HG03064 (cell line): Measurements from ENCODE around the gene NIF3L1.

ENCODE experiments used
- ATAC-seq: cut with Tn5 transposase; IDR thresholded peaks from one replicate; pipeline ENCODE4 v1.9.1; 2021; ENCODE audit warnings: low read depth; ENCODE audit not compliant: unreplicated experiment

NIF3L1 gene, protein sequence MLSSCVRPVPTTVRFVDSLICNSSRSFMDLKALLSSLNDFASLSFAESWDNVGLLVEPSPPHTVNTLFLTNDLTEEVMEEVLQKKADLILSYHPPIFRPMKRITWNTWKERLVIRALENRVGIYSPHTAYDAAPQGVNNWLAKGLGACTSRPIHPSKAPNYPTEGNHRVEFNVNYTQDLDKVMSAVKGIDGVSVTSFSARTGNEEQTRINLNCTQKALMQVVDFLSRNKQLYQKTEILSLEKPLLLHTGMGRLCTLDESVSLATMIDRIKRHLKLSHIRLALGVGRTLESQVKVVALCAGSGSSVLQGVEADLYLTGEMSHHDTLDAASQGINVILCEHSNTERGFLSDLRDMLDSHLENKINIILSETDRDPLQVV

GRCh38 chr2:200888704-200889625, at the start of gene NIF3L1, which contains the start of gene PPIL3:
Gene NIF3L1 (plus strand): TSS chr2:200889371. CDS start chr2:200891944, 2,573 bp downstream.
Gene PPIL3 (minus strand): TSS chr2:200889077. CDS start chr2:200887615, 1,462 bp downstream.
- peak; percentile 91 for ATAC-seq

- ATAC-seq, result no peak
Observed at GRCh38 chr2:200839513-200839912, 49.7 kb upstream of the NIF3L1 start.

DNA sequence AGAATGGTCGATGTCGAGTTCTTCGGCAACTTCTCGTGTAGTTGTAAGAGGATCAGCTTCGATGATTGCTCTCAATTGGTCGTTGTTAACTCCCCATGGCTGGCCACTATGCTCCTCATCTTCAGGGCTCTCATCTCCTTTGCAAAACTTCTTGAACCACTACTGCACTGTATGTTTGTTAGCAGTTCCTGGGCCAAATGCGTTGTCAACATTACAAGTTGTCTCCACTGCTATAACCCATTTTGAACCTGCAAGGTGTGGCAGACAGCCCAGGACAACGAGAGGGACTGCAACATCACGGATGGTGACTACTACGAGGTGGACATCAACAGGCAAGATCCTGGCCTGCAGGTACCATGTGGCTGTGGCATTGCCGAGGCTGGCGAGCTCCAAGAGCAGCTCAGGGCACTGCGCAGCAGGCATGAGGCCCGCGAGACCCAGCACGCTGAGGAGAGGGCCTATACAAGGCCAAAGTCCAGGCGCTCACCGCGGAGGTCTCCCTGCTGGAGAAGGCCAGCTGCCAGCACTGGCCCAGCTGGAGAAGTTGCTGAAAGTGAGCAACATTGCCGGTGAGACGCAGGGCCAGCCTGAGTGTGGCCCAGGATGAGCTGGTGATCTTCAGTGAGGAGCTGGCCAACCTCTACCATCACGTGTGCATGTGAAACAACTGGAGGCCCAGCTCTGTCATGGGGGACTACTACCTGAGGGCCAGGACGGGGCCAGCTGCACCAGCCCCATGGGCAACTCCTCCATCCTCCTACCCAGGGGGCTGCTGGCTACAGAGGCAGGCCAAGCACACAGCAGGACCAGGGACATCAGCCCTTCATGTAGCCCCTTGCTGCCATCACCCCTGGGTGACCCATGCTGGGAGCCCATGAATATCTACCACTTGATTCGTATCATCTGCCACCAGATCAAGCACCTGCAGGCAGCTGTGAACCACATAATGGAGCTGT, 44.9 kb upstream of the NIF3L1 start:
- no peak for ATAC-seq

DNA sequence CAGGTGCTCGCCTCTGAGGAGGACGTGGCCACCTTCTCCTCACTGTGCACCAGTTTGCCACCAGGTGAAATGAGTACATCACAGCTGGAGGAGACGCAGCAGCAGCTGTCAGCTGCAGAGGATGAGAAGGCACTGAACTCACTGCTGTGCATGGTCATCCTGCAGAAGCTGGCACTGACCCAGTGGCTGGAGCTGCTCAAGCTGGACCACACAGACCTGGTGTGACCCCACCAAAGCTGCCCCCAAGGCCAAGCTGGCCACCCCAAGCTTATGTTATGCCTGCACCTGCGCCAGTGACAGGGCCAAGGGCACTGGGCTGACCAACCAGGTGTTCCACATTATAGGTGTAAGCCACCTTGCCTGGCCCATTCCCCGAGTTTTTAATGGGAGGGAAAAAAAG, 44.0 kb upstream of the NIF3L1 start:
- ATAC-seq, result no peak

DNA sequence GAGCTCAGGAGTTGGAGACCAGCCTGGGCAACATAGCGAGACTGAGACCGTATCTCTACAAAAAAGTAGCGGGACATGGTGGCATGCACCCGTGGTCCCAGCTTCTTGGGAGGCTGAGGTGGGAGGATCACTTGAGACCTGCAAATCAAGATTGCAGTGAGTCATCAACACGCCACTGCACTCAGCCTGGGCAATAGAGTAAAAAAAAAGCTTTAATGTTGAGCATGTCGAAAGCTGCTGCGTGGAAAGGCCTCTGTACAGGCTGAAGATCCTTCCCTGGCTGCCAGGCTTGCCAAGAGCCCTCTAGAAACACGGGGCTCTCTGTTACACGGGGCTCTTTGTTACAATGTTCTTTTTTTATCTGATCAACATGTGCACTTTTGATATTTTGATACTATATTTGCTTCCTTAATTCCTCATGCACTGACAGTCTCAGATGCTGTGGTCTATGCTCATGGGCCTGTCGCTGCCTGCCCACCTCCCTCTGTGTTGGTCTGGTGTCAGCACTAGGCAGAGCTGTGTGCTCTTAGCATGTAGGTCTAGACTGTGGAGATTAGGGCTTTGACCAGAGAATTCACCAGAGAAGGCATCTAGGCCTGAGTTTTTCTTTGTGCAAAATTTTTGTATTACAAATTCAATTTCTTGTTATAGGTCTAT, 43.4 kb upstream of the NIF3L1 start:
- no peak for ATAC-seq

- no peak for ATAC-seq
Observed at GRCh38 chr2:200847269-200847668, 41.9 kb upstream of the NIF3L1 start.

- no peak for ATAC-seq
Observed at GRCh38 chr2:200847939-200848338, 41.2 kb upstream of the NIF3L1 start.

DNA sequence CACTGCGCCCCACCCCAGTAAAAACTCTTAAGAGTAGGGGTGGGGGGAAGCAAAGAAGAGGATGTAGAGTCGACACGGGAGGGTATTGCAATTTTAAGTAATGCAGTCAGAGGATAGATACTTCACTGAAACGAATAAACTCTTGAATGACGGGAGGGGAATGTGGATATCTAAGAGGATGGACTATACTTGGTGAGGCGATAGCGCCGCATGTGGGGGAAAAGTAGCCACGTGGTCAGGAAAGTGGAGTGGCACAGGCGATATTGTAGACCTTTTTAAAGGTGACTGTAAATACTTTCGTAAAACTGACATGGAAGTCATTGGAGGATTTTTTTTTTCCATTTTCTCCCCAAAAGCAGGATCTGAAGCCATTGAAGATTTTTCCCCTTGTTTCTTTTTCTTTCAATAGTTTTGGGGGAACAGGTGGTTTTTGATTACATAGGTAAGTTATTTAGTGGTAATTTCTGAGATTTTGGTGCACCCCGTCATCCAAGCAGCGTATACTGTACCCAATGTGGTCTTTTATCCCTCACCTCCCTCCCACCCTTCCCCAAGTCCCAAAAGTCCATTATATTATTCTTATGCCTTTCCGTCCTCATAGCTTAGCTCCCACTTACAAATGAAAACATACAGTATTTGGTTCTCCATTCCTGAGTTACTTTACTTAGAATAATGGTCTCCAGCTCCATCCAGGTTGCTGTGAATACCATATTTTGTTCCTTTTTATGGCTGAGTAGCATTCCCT, 38.5 kb upstream of the NIF3L1 start:
- ATAC-seq, result no peak

- ATAC-seq, result no peak
Observed at GRCh38 chr2:200851398-200852248, 37.5 kb upstream of the NIF3L1 start.

DNA sequence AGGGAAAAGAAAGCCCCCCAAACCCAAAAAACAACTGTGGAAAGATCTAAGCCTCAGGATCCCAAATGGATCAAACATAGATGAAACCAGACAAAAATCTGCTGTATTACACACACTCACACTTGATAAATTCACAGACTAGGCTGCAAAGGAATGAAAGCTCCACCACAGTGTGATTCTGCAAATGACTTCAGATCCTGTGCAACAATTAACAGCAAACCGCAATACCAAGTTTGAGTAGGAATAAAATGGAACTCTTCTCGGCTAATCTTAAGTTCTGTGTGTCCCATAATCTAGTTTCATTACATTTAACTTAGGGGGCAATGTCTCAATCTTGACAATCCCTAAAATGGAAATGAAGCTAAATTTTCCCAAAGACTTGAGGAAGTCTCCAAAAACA, 36.6 kb upstream of the NIF3L1 start:
- no peak for ATAC-seq

- ATAC-seq, result no peak
Observed at GRCh38 chr2:200856806-200857205, 32.4 kb upstream of the NIF3L1 start.

GRCh38 chr2:200860092-200860795, 28.9 kb upstream of the NIF3L1 start:
- ATAC-seq, result no peak

DNA sequence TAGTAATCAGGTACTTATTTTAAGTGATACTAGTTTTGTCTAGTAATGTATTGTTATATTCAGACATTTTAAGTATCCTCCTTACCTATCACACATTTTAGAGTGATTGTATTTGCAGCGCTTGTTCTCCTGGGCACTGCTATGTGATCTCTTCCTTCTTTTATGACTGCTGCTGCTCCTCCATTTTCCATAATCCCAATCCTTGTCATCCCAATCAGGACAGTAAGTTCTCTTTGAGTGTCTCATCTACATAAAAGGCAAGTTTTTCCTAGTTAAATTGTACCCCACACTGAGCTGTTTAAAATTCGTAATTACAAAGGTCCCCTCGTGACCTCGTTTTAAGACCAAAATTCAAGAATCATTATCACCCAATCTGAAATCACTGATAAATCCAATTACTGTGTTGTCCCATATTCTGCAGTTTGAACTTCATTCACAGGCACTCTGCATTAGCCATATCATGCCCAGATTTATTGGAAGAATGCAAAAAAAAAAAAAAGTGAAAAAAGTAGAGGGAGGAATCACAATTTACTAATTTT, 27.5 kb upstream of the NIF3L1 start:
- no peak for ATAC-seq

DNA sequence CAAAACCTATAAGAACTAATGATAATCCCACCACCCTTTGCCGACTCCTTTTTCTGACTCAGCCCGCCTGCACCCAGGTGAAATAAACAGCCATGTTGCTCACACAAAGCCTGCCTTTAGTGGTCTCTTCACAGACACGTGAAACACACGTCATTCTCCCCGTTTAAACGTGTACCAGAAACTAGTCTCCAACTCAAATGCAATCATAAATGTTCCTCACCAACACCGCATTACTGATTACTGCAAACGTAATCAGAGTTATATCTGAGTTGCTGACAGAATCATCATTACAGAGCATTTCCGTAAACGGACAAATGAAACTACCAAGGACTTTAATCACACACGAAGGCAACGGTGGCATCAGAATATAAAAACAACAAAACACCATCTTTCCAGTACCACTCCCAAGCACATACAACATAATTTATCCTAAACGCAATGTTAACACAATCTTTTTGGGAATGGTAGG, 26.6 kb upstream of the NIF3L1 start:
- no peak for ATAC-seq

DNA sequence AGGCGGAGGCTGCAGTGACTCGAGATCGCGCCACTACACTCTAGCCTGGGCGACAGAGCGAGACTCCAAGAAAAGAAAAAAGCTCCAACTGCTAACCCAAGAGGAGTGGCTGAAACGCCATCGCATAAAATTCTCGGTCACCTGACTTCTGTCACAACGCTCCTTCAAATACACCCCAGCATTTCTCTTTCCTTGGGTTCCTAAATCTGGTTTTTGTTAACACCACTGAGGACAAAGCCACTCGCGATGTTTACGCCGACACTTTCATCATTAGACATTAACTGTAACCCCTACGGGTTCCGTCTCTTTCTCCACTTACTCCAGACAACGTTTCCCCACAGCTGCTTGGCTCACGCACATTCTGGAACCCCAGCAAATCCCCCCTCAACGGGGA, 25.4 kb upstream of the NIF3L1 start:
- ATAC-seq, result peak; percentile 5

DNA sequence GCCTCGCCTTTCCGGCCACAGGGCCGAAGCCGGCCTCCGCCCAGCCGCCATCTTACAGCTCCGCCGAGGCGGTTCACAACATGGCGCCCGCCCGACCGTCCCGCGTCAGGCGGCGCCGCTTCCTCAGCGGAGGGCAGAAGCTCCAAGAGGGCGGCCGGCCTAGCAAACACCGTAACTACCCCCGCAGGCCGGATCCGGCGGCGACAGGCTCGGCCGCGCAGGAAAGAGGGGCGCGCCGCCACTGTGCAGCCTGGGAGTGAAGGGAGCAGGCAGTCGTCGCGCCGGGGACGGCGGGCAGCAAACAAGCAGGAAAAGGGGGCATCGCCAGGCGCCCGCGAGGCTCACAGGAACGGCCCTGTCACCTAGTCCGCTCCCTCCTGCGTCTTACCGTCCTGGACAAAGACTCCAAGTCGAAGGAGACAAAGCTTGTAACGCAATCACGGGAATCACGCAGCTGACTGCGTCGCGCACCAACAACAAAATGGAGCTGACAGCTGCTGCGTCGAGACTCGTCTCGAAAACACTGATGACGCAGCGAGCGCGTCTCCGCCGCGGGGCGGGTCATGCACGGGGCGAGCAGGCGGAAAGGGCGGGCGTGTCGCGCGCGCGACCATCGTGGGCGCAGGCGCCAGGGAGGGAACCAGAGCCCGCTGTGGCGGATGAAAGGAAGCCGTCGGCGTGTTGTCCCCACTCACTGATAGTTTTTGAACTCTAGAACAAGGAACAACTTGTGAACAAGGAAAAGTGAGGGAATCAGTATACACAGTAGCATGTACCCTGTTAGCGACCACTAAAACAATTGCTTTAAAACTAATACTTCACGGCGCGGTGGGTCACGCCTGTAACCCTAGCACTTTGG, 24.8 kb upstream of the NIF3L1 start, which contains the start of gene CLK1:
Gene CLK1, minus strand, starts transcription at position 483 of the 859 bp plus-strand sequence. CDS start 2,796 bp downstream, outside the sequence.
- ATAC-seq, result peak; percentile 77
